Measurements from ENCODE around the gene NLE1.
A peak's percentile ranks its signal among the peaks of the same experiment; 100 is the strongest.

Gene NLE1

GRCh38 chr17:35087731-35088355 is 54.3 kb downstream of the NLE1 start:
- no peak for TF ChIP-seq CTCF (IDR thresholded peaks at IDR 0.05; ENCODE audit: control insufficient read depth, extremely low read depth, insufficient read depth)
- H3K4me3 ChIP-seq (ENCODE audit: low read depth, low read length): peak overlapping the region; percentile 71
- peak; percentile 58 for DNase-seq (ENCODE audit: low read depth)

DNA sequence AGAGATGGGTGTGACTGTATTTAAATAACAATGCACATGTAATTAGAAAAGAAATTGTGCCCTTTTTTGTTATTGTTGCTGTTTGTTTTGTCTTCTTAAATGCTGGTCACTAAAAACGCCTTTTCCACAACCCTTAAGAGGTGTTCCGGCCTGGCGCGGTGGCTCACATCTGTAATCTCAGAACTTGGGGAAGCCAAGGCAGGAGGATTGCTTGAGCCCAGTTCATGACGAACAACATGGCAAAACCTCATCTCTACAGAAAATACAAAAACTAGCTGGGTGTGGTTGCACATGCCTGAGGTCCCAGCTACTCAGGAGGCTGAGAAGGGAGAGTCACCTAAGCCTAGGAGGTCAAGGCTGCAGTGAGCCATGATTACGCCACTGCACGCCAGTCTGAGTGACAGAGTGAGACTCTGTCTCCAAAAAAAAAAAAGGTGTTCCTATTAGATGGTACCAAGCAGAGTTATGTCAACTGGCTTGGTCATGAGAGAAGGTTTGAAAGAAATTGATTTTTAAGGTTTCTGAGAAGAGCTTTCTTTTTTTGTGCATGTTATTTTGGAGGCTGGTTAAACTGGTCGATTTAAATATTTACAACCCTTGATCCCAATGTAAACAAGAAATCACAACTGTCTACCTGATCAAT is 55.1 kb downstream of the NLE1 start:
- DNase-seq (ENCODE audit: low read depth): no peak
- peak overlapping the region; percentile 71 for H3K4me3 ChIP-seq (ENCODE audit: low read depth, low read length)
- TF ChIP-seq CTCF (IDR thresholded peaks at IDR 0.05; ENCODE audit: control insufficient read depth, extremely low read depth, insufficient read depth): no peak

DNA sequence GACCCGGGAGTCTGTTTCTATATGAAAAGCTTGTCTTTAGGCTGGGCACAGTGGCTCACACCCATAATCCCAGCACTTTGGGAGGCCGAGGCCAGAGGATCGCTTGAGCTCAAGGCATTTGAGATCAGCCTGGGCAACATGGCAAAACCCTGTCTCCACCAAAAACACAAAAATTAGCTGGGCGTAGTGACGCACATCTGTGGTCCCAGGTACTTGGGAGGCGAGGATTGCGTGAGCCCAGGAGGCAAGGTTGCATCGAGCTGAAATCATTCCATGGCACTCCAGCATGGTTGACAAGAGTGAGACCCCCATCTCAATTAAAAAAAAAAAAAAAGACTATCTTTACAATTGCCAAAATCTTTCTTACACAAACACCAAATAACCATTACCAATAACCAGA is 55.9 kb downstream of the NLE1 start:
- TF ChIP-seq CTCF (IDR thresholded peaks at IDR 0.05; ENCODE audit: control insufficient read depth, extremely low read depth, insufficient read depth): no peak
- DNase-seq (ENCODE audit: low read depth): no peak
- no peak overlapping the region for H3K4me3 ChIP-seq (ENCODE audit: low read depth, low read length)

- no peak for DNase-seq (ENCODE audit: low read depth)
- H3K4me3 ChIP-seq (ENCODE audit: low read depth, low read length): no peak overlapping the region
- no peak for TF ChIP-seq CTCF (IDR thresholded peaks at IDR 0.05; ENCODE audit: control insufficient read depth, extremely low read depth, insufficient read depth)
Measured at GRCh38 chr17:35084987-35085386, 57.1 kb downstream of the NLE1 start.

DNA sequence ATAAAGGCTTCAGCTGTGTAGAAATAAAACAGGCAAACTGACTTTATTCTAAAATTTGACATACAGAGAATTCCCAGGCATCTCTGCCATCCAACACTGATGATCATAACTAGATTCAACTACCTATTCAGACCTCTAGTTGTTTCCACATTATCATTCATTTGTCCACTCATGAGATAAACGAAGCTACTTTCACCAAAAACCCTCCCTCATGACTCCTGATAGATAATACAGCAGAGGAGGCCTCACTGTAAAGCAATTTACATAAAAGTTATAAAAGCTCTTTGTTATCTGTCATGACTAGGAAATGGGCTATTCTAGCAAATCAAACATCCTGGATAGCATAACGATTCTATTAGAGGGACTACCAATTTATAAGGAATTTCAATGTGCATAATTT is 59.0 kb downstream of the NLE1 start:
- no peak for TF ChIP-seq CTCF (IDR thresholded peaks at IDR 0.05; ENCODE audit: control insufficient read depth, extremely low read depth, insufficient read depth)
- no peak for DNase-seq (ENCODE audit: low read depth)
- H3K4me3 ChIP-seq (ENCODE audit: low read depth, low read length): no peak overlapping the region

GRCh38 chr17:35082073-35082657 is 59.9 kb downstream of the NLE1 start:
- no peak overlapping the region for H3K4me3 ChIP-seq (ENCODE audit: low read depth, low read length)
- DNase-seq (ENCODE audit: low read depth): no peak
- no peak for TF ChIP-seq CTCF (IDR thresholded peaks at IDR 0.05; ENCODE audit: control insufficient read depth, extremely low read depth, insufficient read depth)
